Measurements from ENCODE around the gene PGPEP1.

The PGPEP1 gene

GRCh38 chr19:18418029-18418482, 77.7 kb downstream of the PGPEP1 start:
- Histone ChIP-seq H3K27me3 (peaks cover 0 to 22% of the 10 kb centered on the region in 2 donors), H3K27ac (peak overlapping the region; percentile 89 to 90), H3K36me3 (no peaks in the 10 kb centered on the region), H3K9me3 (no peaks in the 10 kb centered on the region), H3K4me1 (peaks cover 6 to 73% (median 60%) of the 10 kb centered on the region in 4 donors), H3K4me3 (peak overlapping the region; percentile 63 to 66)
- intact Hi-C loops (cut with DNase I; ENCODE audit: low total_unique reads) = no loop called here
- DNase-seq = peak; percentile 62 to 80
- no peak for TF ChIP-seq CTCF (IDR thresholded peaks at IDR 0.05)

- Histone ChIP-seq H3K27me3 (peaks cover 0 to 22% of the 10 kb centered on the region in 2 donors), H3K9me3 (no peaks in the 10 kb centered on the region), H3K4me1 (peaks cover 6 to 77% (median 62%) of the 10 kb centered on the region in 4 donors), H3K27ac (peak overlapping the region; percentile 89 to 90), H3K4me3 (peak overlapping the region; percentile 63 to 66), H3K36me3 (no peaks in the 10 kb centered on the region)
- intact Hi-C loops (cut with DNase I; ENCODE audit: low total_unique reads) = no loop called here
- TF ChIP-seq CTCF (IDR thresholded peaks at IDR 0.05) = no peak
- peak; percentile 65 to 81 for DNase-seq
Measured at GRCh38 chr19:18418483-18419194, 78.2 kb downstream of the PGPEP1 start.

- intact Hi-C loops (cut with DNase I; ENCODE audit: low total_unique reads) = no loop called here
Measured at GRCh38 chr19:18419195-18419698, 78.8 kb downstream of the PGPEP1 start, which contains the start of gene SSBP4. TSS of gene SSBP4 (plus strand) at chr19:18419398. CDS start at chr19:18419649, 251 bp downstream.

More at GRCh38 chr19:18419195-18419698, 78.8 kb downstream of the PGPEP1 start, which contains the start of gene SSBP4:
- Histone ChIP-seq H3K36me3 (no peaks in the 10 kb centered on the region), H3K27me3 (peaks cover 0 to 22% of the 10 kb centered on the region in 2 donors), H3K27ac (peak within 1 kb of the TSS; percentile 89 to 90), H3K9me3 (no peaks in the 10 kb centered on the region), H3K4me3 (peak within 1 kb of the TSS; percentile 63 to 66), H3K4me1 (peaks cover 6 to 79% (median 64%) of the 10 kb centered on the region in 4 donors)
- DNase-seq = peak; percentile 59 to 85
- TF ChIP-seq CTCF (IDR thresholded peaks at IDR 0.05) = peak; percentile 29 to 65
